HEK293T (cell line): ENCODE results near the gene DTHD1.

Experiments
- BHLHE40 ChIP-seq: fragments of 450-650 bp; IDR thresholded peaks from 2 replicates; pipeline ENCODE4 v1.6.1; 2016; ENCODE audit warnings: mild to moderate bottlenecking, moderate library complexity, borderline replicate concordance
- FOXK2 ChIP-seq: fragments of 450-650 bp; IDR thresholded peaks from 2 replicates; pipeline ENCODE4 v1.6.1; 2016; ENCODE audit warnings: mild to moderate bottlenecking
- SUZ12 ChIP-seq: fragments of 450-650 bp; IDR thresholded peaks from 2 replicates; pipeline ENCODE4 v1.6.1; 2016; ENCODE audit warnings: mild to moderate bottlenecking

GRCh38 chr4:36385951-36386571 lies 104.6 kb downstream of the DTHD1 start:
- TF ChIP-seq FOXK2 (no peak), BHLHE40 (no peak), SUZ12 (no peak)
